Fibroblast of lung (primary cell): ENCODE data around the gene AIFM1.

Experiments used
- CTCF ChIP-seq, 2 donors: IDR thresholded peaks in 1 of 2; conservative IDR thresholded peaks in 1 of 2; 1 replicate in 1 of 2; 2 replicates in 1 of 2; pipeline ENCODE4 v1.5.1; 2011 to 2012; ENCODE audit warnings: low read length in 2 of 2, control low read depth in 1 of 2, inconsistent platforms in 1 of 2, low read depth in 1 of 2, mild to moderate bottlenecking in 1 of 2
- EZH2 ChIP-seq: IDR thresholded peaks from 2 replicates; pipeline ENCODE4 v1.5.1; 2012; ENCODE audit warnings: low read length, control low read depth, mild to moderate bottlenecking; ENCODE audit errors: missing control alignments

- TF ChIP-seq EZH2 (no peak), CTCF (conservative IDR thresholded peaks at IDR 0.05 in 1 of 2, IDR thresholded peaks at IDR 0.05 in 1 of 2; ENCODE audit: low read depth in 1 of 2, low read length in 2 of 2) (no peak)
These were observed 19.2 kb upstream of the AIFM1 start for GRCh38 chrX:130184857-130185256.
